CD4-positive, alpha-beta T cell treated with Interleukin-15 for 1 hour (primary cell): Measurements from ENCODE around the gene NELL1.

ENCODE experiments used
- DNase-seq: peaks from one replicate; pipeline ENCODE4 v3.0.0-alpha.2; 2020

The NELL1 gene

GRCh38 chr11:20991471-20991870 is 322.1 kb downstream of the NELL1 start:
- no peak for DNase-seq

GRCh38 chr11:21007297-21007696 is 337.9 kb downstream of the NELL1 start:
- no peak for DNase-seq

- DNase-seq, result no peak
Measured at GRCh38 chr11:21018248-21018647, 348.9 kb downstream of the NELL1 start.

- DNase-seq, result no peak
Measured at GRCh38 chr11:21026685-21027084, 357.3 kb downstream of the NELL1 start.

GRCh38 chr11:21037850-21038249 is 368.5 kb downstream of the NELL1 start:
- no peak for DNase-seq

GRCh38 chr11:21038801-21039200 is 369.4 kb downstream of the NELL1 start:
- DNase-seq, result no peak

- DNase-seq, result no peak
Measured at GRCh38 chr11:21040630-21041029, 371.2 kb downstream of the NELL1 start.

GRCh38 chr11:21048626-21049025 is 379.2 kb downstream of the NELL1 start:
- no peak for DNase-seq

GRCh38 chr11:21053466-21053865 is 384.1 kb downstream of the NELL1 start:
- DNase-seq, result no peak

- no peak for DNase-seq
Measured at GRCh38 chr11:21056644-21057043, 387.3 kb downstream of the NELL1 start.

- DNase-seq, result no peak
Measured at GRCh38 chr11:21059879-21060278, 390.5 kb downstream of the NELL1 start.

- DNase-seq, result no peak
Measured at GRCh38 chr11:21066030-21066429, 396.6 kb downstream of the NELL1 start.

GRCh38 chr11:21068886-21069285 is 399.5 kb downstream of the NELL1 start:
- DNase-seq, result no peak

- DNase-seq, result no peak
Measured at GRCh38 chr11:21069909-21070308, 400.5 kb downstream of the NELL1 start.

GRCh38 chr11:21072558-21072957 is 403.2 kb downstream of the NELL1 start:
- no peak for DNase-seq

- no peak for DNase-seq
Measured at GRCh38 chr11:21082853-21083252, 413.5 kb downstream of the NELL1 start.

- no peak for DNase-seq
Measured at GRCh38 chr11:21088930-21089329, 419.5 kb downstream of the NELL1 start.

- no peak for DNase-seq
Measured at GRCh38 chr11:21104641-21105040, 435.3 kb downstream of the NELL1 start.

GRCh38 chr11:21105196-21105917 is 436.0 kb downstream of the NELL1 start:
- DNase-seq, result no peak

GRCh38 chr11:21109341-21109740 is 440.0 kb downstream of the NELL1 start:
- no peak for DNase-seq

- DNase-seq, result no peak
Measured at GRCh38 chr11:21110415-21110814, 441.0 kb downstream of the NELL1 start.

- DNase-seq, result no peak
Measured at GRCh38 chr11:21113876-21114275, 444.5 kb downstream of the NELL1 start.

GRCh38 chr11:21116009-21116408 is 446.6 kb downstream of the NELL1 start:
- no peak for DNase-seq

GRCh38 chr11:21119411-21119810 is 450.0 kb downstream of the NELL1 start:
- DNase-seq, result no peak

- DNase-seq, result no peak
Measured at GRCh38 chr11:21121991-21122390, 452.6 kb downstream of the NELL1 start.
